Endothelial cell of umbilical vein (primary cell): ENCODE results near the gene FGF2. TPM values are rescaled to one million over a fixed set of nuclear protein-coding genes. Genes with fewer than 3 reads are reported as not detected.

ENCODE experiments used
- BruUV-seq: library from RNA; stranded (reverse); fragments of 400-500 nt; replicated peaks from 2 replicates; lab custom pipeline; 2021; lab: Mats Ljungman, UMichigan
- CTCF ChIA-PET: fragments of 300-600, 350-600 bp; sonication (Branson Sonifier 250); formaldehyde crosslinking; loops from one replicate; lab custom pipeline; 2021; ENCODE audit warnings: antibody characterized with exemption, inconsistent platforms; lab: Charles Lee
- POLR2A ChIA-PET: fragments of 300-600, 350-600 bp; sonication (Branson Sonifier 250); formaldehyde crosslinking; loops from one replicate; lab custom pipeline; 2021; ENCODE audit warnings: antibody characterized with exemption, inconsistent platforms; lab: Charles Lee
- DNase-seq: peaks from one replicate; pipeline ENCODE4 v3.0.0-alpha.2; 2011; ENCODE audit warnings: low read depth, low spot score
- FAIRE-seq: peaks from 2 replicates; lab custom pipeline; 2011; peaks lifted over from hg19 to GRCh38; lab: Jason Lieb, UNC
- H2AFZ ChIP-seq: 2 replicates; pipeline ENCODE4 v1.6.0; 2012; ENCODE audit warnings: low read depth, low read length, control low read depth, inconsistent platforms
- H3K27ac ChIP-seq: 2 replicates; pipeline ENCODE4 v1.5.1; 2011; ENCODE audit warnings: low read depth, mild to moderate bottlenecking, control low read depth, low read length, moderate library complexity; ENCODE audit not compliant: insufficient read depth
- H3K27me3 ChIP-seq, 2 experiments: 2 replicates each; pipeline versions ENCODE4 v1.6.0 to v1.6.1; 2011; ENCODE audit warnings: low read length in 2 of 2, mixed read lengths in 1 of 2; ENCODE audit not compliant: control insufficient read depth in 2 of 2, insufficient read depth in 2 of 2
- H3K36me3 ChIP-seq, 2 experiments: 2 replicates in 1 of 2; 3 replicates in 1 of 2; pipeline ENCODE4 v1.5.1; 2011; ENCODE audit warnings: low read length in 2 of 2, mild to moderate bottlenecking in 1 of 2, moderate library complexity in 1 of 2; ENCODE audit not compliant: control insufficient read depth in 2 of 2, insufficient read depth in 2 of 2; ENCODE audit errors: extremely low read depth in 1 of 2
- H3K4me1 ChIP-seq: 3 replicates; pipeline ENCODE4 v1.5.1; 2011; ENCODE audit warnings: mild to moderate bottlenecking, low read length; ENCODE audit not compliant: control insufficient read depth, insufficient read depth; ENCODE audit errors: extremely low read depth
- H3K4me2 ChIP-seq: 2 replicates; pipeline ENCODE4 v1.6.1; 2011; ENCODE audit warnings: low read length, control low read depth, mixed read lengths; ENCODE audit not compliant: insufficient read depth
- H3K4me3 ChIP-seq, 3 experiments: fragments of 200-600 bp in 1 of 3; sonication (generic), shearing (Covaris generic) in 1 of 3; replicated peaks in 1 of 3; 2 replicates each; pipeline ENCODE4 v1.5.1; 2011 to 2016; ENCODE audit warnings: control low read depth in 3 of 3, low read length in 3 of 3, mild to moderate bottlenecking in 2 of 3, inconsistent platforms in 1 of 3, low read depth in 1 of 3, moderate library complexity in 1 of 3; ENCODE audit not compliant: insufficient read depth in 1 of 3
- H3K79me2 ChIP-seq: 2 replicates; pipeline ENCODE4 v1.6.0; 2012; ENCODE audit warnings: low read length, inconsistent platforms; ENCODE audit not compliant: control insufficient read depth, insufficient read depth
- H3K9ac ChIP-seq: replicated peaks from 2 replicates; pipeline ENCODE3; 2011; ENCODE audit warnings: low read length, control low read depth; ENCODE audit not compliant: insufficient read depth; ENCODE audit errors: extremely low read depth
- H3K9me1 ChIP-seq: replicated peaks from 3 replicates; pipeline ENCODE4 v1.6.0; 2011; ENCODE audit warnings: mild to moderate bottlenecking, low read length; ENCODE audit not compliant: control insufficient read depth, insufficient read depth; ENCODE audit errors: extremely low read depth
- H3K9me3 ChIP-seq: replicated peaks from 2 replicates; pipeline ENCODE4 v1.5.1; 2012; ENCODE audit warnings: low read length, inconsistent platforms; ENCODE audit not compliant: control insufficient read depth, insufficient read depth
- H4K20me1 ChIP-seq: replicated peaks from 2 replicates; pipeline ENCODE3; 2011; ENCODE audit warnings: mild to moderate bottlenecking, low read length; ENCODE audit not compliant: control insufficient read depth, insufficient read depth; ENCODE audit errors: extremely low read depth
- EZH2 ChIP-seq: IDR thresholded peaks from 2 replicates; pipeline ENCODE4 v1.6.1; 2012; ENCODE audit warnings: borderline replicate concordance, low read depth, mild to moderate bottlenecking, moderate library complexity, low read length, inconsistent platforms; ENCODE audit not compliant: severe bottlenecking
- FOS ChIP-seq: IDR thresholded peaks from 2 replicates; pipeline ENCODE4 v1.6.1; 2011; ENCODE audit warnings: mild to moderate bottlenecking, low read length, moderate library complexity, borderline replicate concordance; ENCODE audit not compliant: insufficient read depth
- GATA2 ChIP-seq: IDR thresholded peaks from 2 replicates; pipeline ENCODE4 v1.7.0; 2011; ENCODE audit warnings: low read depth, mild to moderate bottlenecking, moderate library complexity, mixed read lengths, low read length; ENCODE audit not compliant: insufficient read length, insufficient read depth
- JUN ChIP-seq: IDR thresholded peaks from 2 replicates; pipeline ENCODE4 v1.6.1; 2011; ENCODE audit warnings: borderline replicate concordance, low read depth; ENCODE audit not compliant: insufficient read length, insufficient read depth
- MYC ChIP-seq: IDR thresholded peaks from one replicate; pipeline ENCODE4 v1.6.1; 2011; ENCODE audit warnings: mild to moderate bottlenecking, low read depth, low read length
- POLR2A ChIP-seq: IDR thresholded peaks from 2 replicates; pipeline ENCODE4 v1.6.1; 2012; ENCODE audit warnings: low read depth, mild to moderate bottlenecking, control low read depth, low read length
- POLR2AphosphoS5 ChIP-seq: IDR thresholded peaks from 2 replicates; pipeline ENCODE4 v1.6.1; 2012; ENCODE audit warnings: low read depth, mild to moderate bottlenecking, control low read depth, low read length, moderate library complexity; ENCODE audit not compliant: insufficient read depth
- dilution Hi-C: fragments of 300-500 bp; cut with MboI; formaldehyde crosslinking; loops from one replicate; pipeline ENCODE4 v1.15.0; 2019; ENCODE audit warnings: low sequenced_read_pairs; ENCODE audit not compliant: extremely low pct_ligation_motif_present
- intact Hi-C: fragments of 100-400 bp; cut with micrococcal nuclease; formaldehyde crosslinking; loops from one replicate; pipeline ENCODE4 v1.10.0; 2022
- polyA plus RNA-seq, 4 experiments: library from polyadenylated mRNA; depleted of rRNA in 3 of 4; stranded (reverse) in 3 of 4; unstranded in 1 of 4; fragments of >200 nt; gene quantifications; 2 replicates each; pipeline versions ENCODE4 v1.2.1 to v1.2.3, GENCODE V29; 2011 to 2012; ENCODE audit warnings: missing spikeins in 1 of 4
- total RNA-seq: library from RNA; stranded (reverse); gene quantifications from 2 replicates; pipeline ENCODE4 v1.2.3, GENCODE V29; 2021
- TF ChIP-seq, protein P1 (sequence below), 2 donors: IDR thresholded peaks; 1 replicate in 1 of 2; 2 replicates in 1 of 2; pipeline ENCODE4 v1.5.1; 2011; ENCODE audit warnings: low read length in 2 of 2, mild to moderate bottlenecking in 2 of 2, moderate library complexity in 2 of 2, control low read depth in 1 of 2, inconsistent platforms in 1 of 2, low read depth in 1 of 2; ENCODE audit not compliant: insufficient read depth in 1 of 2; ENCODE audit errors: extremely low read depth in 1 of 2
- TF ChIP-seq, protein P2 (sequence below): IDR thresholded peaks from 2 replicates; pipeline ENCODE4 v1.6.1; 2011; ENCODE audit not compliant: insufficient read depth, insufficient read length

FGF2 gene
- total and polyA plus RNA-seq, 2 donors (not counting 3 experiments of a cell fraction or from before 2014, with no cell fraction given) = 4.6 to 23.9 TPM

DNA sequence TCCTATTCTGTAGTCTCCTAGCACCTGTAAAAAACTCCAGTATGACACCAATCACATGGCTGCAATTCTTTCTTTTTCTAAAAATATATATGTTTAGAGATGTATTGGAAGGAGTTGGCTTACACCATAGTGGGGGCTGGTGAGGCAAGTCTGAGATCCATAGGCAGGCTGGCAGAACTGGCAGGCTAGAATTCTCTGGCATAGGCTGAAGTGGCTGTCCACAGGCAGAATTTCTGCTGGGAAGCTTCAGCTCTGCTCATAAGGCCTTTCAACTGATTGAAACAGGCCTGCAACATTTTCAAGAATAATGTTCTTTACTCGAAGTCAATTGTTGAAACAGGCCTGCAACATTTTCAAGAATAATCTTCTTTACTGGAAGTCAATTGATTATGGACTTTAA is 37.0 kb downstream of the FGF2 start:
- H4K20me1 ChIP-seq = no peaks in the 10 kb centered on the region
- DNase-seq = no peak
- H3K9ac ChIP-seq = no peak overlapping the region
- TF ChIP-seq JUN = no peak
- TF ChIP-seq, protein P1, sequence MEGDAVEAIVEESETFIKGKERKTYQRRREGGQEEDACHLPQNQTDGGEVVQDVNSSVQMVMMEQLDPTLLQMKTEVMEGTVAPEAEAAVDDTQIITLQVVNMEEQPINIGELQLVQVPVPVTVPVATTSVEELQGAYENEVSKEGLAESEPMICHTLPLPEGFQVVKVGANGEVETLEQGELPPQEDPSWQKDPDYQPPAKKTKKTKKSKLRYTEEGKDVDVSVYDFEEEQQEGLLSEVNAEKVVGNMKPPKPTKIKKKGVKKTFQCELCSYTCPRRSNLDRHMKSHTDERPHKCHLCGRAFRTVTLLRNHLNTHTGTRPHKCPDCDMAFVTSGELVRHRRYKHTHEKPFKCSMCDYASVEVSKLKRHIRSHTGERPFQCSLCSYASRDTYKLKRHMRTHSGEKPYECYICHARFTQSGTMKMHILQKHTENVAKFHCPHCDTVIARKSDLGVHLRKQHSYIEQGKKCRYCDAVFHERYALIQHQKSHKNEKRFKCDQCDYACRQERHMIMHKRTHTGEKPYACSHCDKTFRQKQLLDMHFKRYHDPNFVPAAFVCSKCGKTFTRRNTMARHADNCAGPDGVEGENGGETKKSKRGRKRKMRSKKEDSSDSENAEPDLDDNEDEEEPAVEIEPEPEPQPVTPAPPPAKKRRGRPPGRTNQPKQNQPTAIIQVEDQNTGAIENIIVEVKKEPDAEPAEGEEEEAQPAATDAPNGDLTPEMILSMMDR (IDR thresholded peaks at IDR 0.05; ENCODE audit: extremely low read depth in 1 of 2, insufficient read depth in 1 of 2, low read depth in 1 of 2, low read length in 2 of 2) = no peak
- no peak for TF ChIP-seq EZH2
- TF ChIP-seq POLR2A = no peak
- intact Hi-C loops (no loop called here), dilution Hi-C loops (no loop called here)
- POLR2A ChIA-PET = no interaction called here
- no peak for FAIRE-seq
- no peak overlapping the region for H3K27ac ChIP-seq
- no peak overlapping the region for H3K4me2 ChIP-seq
- CTCF ChIA-PET = interaction anchor here (1.4 to 1.6 kb wide), 3 partner anchors 9 to 106 kb away, joined by 4 to 5 read pairs (median 5); no protein-coding TSS in a partner anchor
- H3K9me1 ChIP-seq = no peaks in the 10 kb centered on the region
- no peak overlapping the region for H3K4me3 ChIP-seq
- H3K9me3 ChIP-seq = no peaks in the 10 kb centered on the region
- no peak overlapping the region for H2AFZ ChIP-seq
- peaks cover 0 to 3% of the 10 kb centered on the region in 2 experiments for H3K36me3 ChIP-seq
- H3K27me3 ChIP-seq = no peaks in the 10 kb centered on the region
- no TSS peak for BruUV-seq
- H3K79me2 ChIP-seq = no peaks in the 10 kb centered on the region
- no peaks in the 10 kb centered on the region for H3K4me1 ChIP-seq

DNA sequence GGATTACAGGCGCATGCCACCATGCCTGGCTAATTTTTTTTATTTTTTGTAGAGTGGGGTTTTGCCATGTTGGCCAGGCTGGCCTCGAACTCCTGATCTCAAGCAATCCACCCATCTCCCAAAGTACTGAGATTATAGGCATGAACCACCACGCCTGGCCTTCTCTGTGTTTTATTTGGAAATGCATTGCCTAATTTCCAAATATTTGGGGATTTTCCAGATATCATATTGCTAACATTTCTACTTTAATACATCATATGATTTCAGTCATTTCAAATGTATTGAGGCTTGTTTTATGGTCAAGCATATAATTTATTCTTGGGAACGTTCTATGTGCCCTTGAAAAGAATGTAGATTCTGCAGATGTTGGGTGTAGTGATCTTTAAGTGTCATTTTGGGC is 38.8 kb downstream of the FGF2 start:
- Histone ChIP-seq H3K9me3 (no peaks in the 10 kb centered on the region), H3K4me1 (no peaks in the 10 kb centered on the region), H2AFZ (no peak overlapping the region), H3K4me3 (no peak overlapping the region), H3K36me3 (peaks cover 0 to 3% of the 10 kb centered on the region in 2 experiments), H3K79me2 (no peaks in the 10 kb centered on the region), H3K27ac (no peak overlapping the region), H3K27me3 (no peaks in the 10 kb centered on the region), H4K20me1 (no peaks in the 10 kb centered on the region), H3K9me1 (no peaks in the 10 kb centered on the region), H3K9ac (no peak overlapping the region), H3K4me2 (no peak overlapping the region)
- dilution Hi-C loops = no loop called here
- BruUV-seq = no TSS peak
- CTCF ChIA-PET = interaction anchor here (1.2 kb wide), 1 partner anchor 10 kb away, joined by 4 read pairs; no protein-coding TSS in a partner anchor
- DNase-seq (no peak), FAIRE-seq (no peak)
- TF ChIP-seq POLR2AphosphoS5 (no peak), JUN (no peak), EZH2 (no peak), FOS (no peak), GATA2 (no peak), POLR2A (no peak), MYC (no peak)
- TF ChIP-seq, protein P2, sequence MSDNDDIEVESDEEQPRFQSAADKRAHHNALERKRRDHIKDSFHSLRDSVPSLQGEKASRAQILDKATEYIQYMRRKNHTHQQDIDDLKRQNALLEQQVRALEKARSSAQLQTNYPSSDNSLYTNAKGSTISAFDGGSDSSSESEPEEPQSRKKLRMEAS = no peak
- TF ChIP-seq, protein P1 (IDR thresholded peaks at IDR 0.05; ENCODE audit: extremely low read depth in 1 of 2, insufficient read depth in 1 of 2, low read depth in 1 of 2, low read length in 2 of 2) = no peak
- intact Hi-C loops = no loop called here
- POLR2A ChIA-PET = interaction anchor here (0.7 kb wide), 1 partner anchor 41 kb away, joined by 3 read pairs; no protein-coding TSS in a partner anchor
